Spleen (tissue), 11 donors: Measurements from ENCODE around the gene IGLON5. TPM values are rescaled to one million over a fixed set of nuclear protein-coding genes. Genes with fewer than 3 reads are reported as not detected.
A peak's percentile ranks its signal among the peaks of the same experiment; 100 is the strongest.

Source experiments
- DNase-seq: peaks from one replicate; pipeline ENCODE4 v3.0.0-alpha.2; 2020
- H3K27ac ChIP-seq, 8 donors: fragments of 200-600 bp; sonication (generic) in 7 of 8; 1 replicate in 4 of 8; 2 replicates in 4 of 8; pipeline versions ENCODE4 v1.5.0 to v1.8.0; 2016 to 2021; ENCODE audit warnings: inconsistent platforms in 4 of 8, mild to moderate bottlenecking in 4 of 8, moderate library complexity in 1 of 8
- H3K27me3 ChIP-seq, 7 donors: fragments of 200-600 bp; sonication (generic) in 6 of 7; replicated peaks in 1 of 7; 1 replicate in 4 of 7; 2 replicates in 3 of 7; pipeline versions ENCODE4 v1.5.0 to v1.8.0; 2016 to 2021; ENCODE audit warnings: inconsistent platforms in 3 of 7, mild to moderate bottlenecking in 1 of 7
- H3K36me3 ChIP-seq, 6 donors: fragments of 200-600 bp; sonication (generic) in 5 of 6; 1 replicate in 4 of 6; 2 replicates in 2 of 6; pipeline versions ENCODE4 v1.5.0 to v1.8.0; 2016 to 2021; ENCODE audit warnings: inconsistent platforms in 2 of 6
- H3K4me1 ChIP-seq, 6 donors: fragments of 200-600 bp; sonication (generic) in 5 of 6; 1 replicate in 3 of 6; 2 replicates in 3 of 6; pipeline versions ENCODE4 v1.5.0 to v1.8.0; 2016 to 2021; ENCODE audit warnings: inconsistent platforms in 3 of 6
- H3K4me3 ChIP-seq, 8 donors: fragments of 200-600 bp; sonication (generic) in 7 of 8; 1 replicate in 4 of 8; 2 replicates in 4 of 8; pipeline versions ENCODE4 v1.5.0 to v1.8.0; 2016 to 2021; ENCODE audit warnings: inconsistent platforms in 4 of 8, mild to moderate bottlenecking in 4 of 8, moderate library complexity in 2 of 8
- H3K9me3 ChIP-seq, 8 donors: fragments of 200-600 bp; sonication (generic) in 7 of 8; 1 replicate in 4 of 8; 2 replicates in 4 of 8; pipeline versions ENCODE4 v1.5.0 to v1.8.0; 2016 to 2021; ENCODE audit warnings: inconsistent platforms in 4 of 8
- CTCF ChIP-seq, 11 experiments: fragments of 200-600 bp in 7 of 11; fragments of 450-650 bp in 4 of 11; sonication (generic) in 4 of 11; IDR thresholded peaks in 8 of 11; conservative IDR thresholded peaks in 3 of 11; 1 replicate in 7 of 11; 2 replicates in 4 of 11; pipeline versions ENCODE4 v1.4.0 to v1.8.0; 2016 to 2021; ENCODE audit warnings: antibody characterized with exemption in 11 of 11, inconsistent platforms in 4 of 11, mild to moderate bottlenecking in 1 of 11
- POLR2A ChIP-seq, 3 donors: fragments of 450-650 bp; IDR thresholded peaks; one replicate each; pipeline ENCODE4 v1.5.1; 2017; ENCODE audit warnings: antibody characterized with exemption in 3 of 3, mild to moderate bottlenecking in 1 of 3
- POLR2AphosphoS5 ChIP-seq, 3 donors: sonication (generic); formaldehyde crosslinking; IDR thresholded peaks; one replicate each; pipeline ENCODE4 v1.5.1; 2017; ENCODE audit warnings: antibody characterized with exemption in 3 of 3
- WGBS, 5 donors: extraction: QIAGEN DNeasy Blood & Tissue Kit in 3 of 5; methylation state at CpG; one replicate each; pipeline versions ENCODE4 v1.1.5 to v1.1.7; 2013 to 2018; 5-methylcytosine and 5-hydroxymethylcytosine counted together
- intact Hi-C: fragments of 100-400 bp; cut with DNase I; formaldehyde crosslinking; loops from one replicate; pipeline ENCODE4 v1.15.0; 2023; ENCODE audit warnings: low total_unique reads
- polyA plus RNA-seq, 3 donors: library from polyadenylated mRNA; stranded (reverse); fragments of 200-250 nt; gene quantifications; one replicate each; pipeline ENCODE4 v1.2.1, GENCODE V29; 2013
- total RNA-seq, 7 donors: library from RNA; depleted of rRNA in 3 of 7; stranded (reverse); fragments of >200 nt in 3 of 7; fragmentation: NEBNext Ultra II Directional in 4 of 7; extraction: Animal tissue kit (Norgen Biotek cat#: 25700) in 4 of 7; gene quantifications; one replicate each; pipeline versions ENCODE4 v1.1.0 to v1.2.1, GENCODE V29; 2016 to 2021
- donor health status: healthy with polysubstance abuse.
- donor health status: DM: no; HTN: no; CAD: no; lungs with moderate emphysema.
- donor health status: DM: no; HTN: no; CAD: no.
- donor health status: Bipolar disorder and iron deficiency.
- donor health status: healthy.
- donor health status: DM: no; HTN: no; CAD: no.
- donor health status: DM: yes; HTN: yes; CAD: no.

IGLON5 gene
- total and polyA plus RNA-seq, 10 donors: 0.03 TPM; not detected in 9

GRCh38 chr19:51342631-51343569 is 31.5 kb downstream of the IGLON5 start:
- TF ChIP-seq POLR2AphosphoS5 (IDR thresholded peaks at IDR 0.05) (no peak), POLR2A (IDR thresholded peaks at IDR 0.05) (no peak), CTCF (IDR thresholded peaks at IDR 0.05 in 8 of 11, conservative IDR thresholded peaks at IDR 0.05 in 3 of 11) (no peak)
- no peak for DNase-seq
- Histone ChIP-seq H3K27ac (peak overlapping the region in 2 of 8 donors; percentile 7 to 33), H3K27me3 (peaks cover 0 to 12% (median 0%) of the 10 kb centered on the region in 7 donors), H3K9me3 (no peaks in the 10 kb centered on the region), H3K36me3 (peaks cover 0 to 37% (median 18%) of the 10 kb centered on the region in 6 donors), H3K4me1 (peaks cover 9 to 63% (median 30%) of the 10 kb centered on the region in 6 donors), H3K4me3 (no peak overlapping the region)
- intact Hi-C loops: loop anchor here (10.0 kb wide), 1 partner anchor 52 kb away; the partner anchor contains the start of gene C19orf84
- WGBS, 5 donors: 52 to 62% (median 60%) methylated on average over 9 of the region's 9 CpGs

- Histone ChIP-seq H3K4me1 (peaks cover 0 to 43% (median 13%) of the 10 kb centered on the region in 6 donors), H3K9me3 (no peaks in the 10 kb centered on the region), H3K27me3 (peaks cover 0 to 10% (median 0%) of the 10 kb centered on the region in 7 donors), H3K27ac (peak overlapping the region in 6 of 8 donors; percentile 32 to 73 (median 60)), H3K4me3 (no peak overlapping the region), H3K36me3 (peaks cover 0 to 59% (median 22%) of the 10 kb centered on the region in 6 donors)
- DNase-seq: no peak
- 93 to 98% (median 96%) methylated on average over 9 of the region's 9 CpGs for WGBS, 5 donors
- intact Hi-C loops: loop anchor here (10.0 kb wide), 1 partner anchor 50 kb away; the partner anchor contains the start of gene C19orf84
- no peak for TF ChIP-seq CTCF (IDR thresholded peaks at IDR 0.05 in 8 of 11, conservative IDR thresholded peaks at IDR 0.05 in 3 of 11)
- no peak for TF ChIP-seq POLR2AphosphoS5 (IDR thresholded peaks at IDR 0.05)
- no peak for TF ChIP-seq POLR2A (IDR thresholded peaks at IDR 0.05)
These were observed 33.7 kb downstream of the IGLON5 start for GRCh38 chr19:51345076-51345620.

- no peaks in the 10 kb centered on the region for H3K27me3 ChIP-seq
- 89 to 93% (median 93%) methylated on average over 14 to 17 of the region's 17 CpGs for WGBS, 5 donors
- H3K9me3 ChIP-seq: no peaks in the 10 kb centered on the region
- no peak overlapping the region for H3K27ac ChIP-seq
- intact Hi-C loops: loop anchor here (10.0 kb wide), 1 partner anchor 48 kb away; the partner anchor contains the start of gene C19orf84
- peaks cover 0 to 34% (median 8%) of the 10 kb centered on the region in 6 donors for H3K4me1 ChIP-seq
- TF ChIP-seq POLR2AphosphoS5 (IDR thresholded peaks at IDR 0.05) (peak in 1 of 3 donors; percentile 37), POLR2A (IDR thresholded peaks at IDR 0.05) (no peak)
- H3K4me3 ChIP-seq: no peak overlapping the region
- DNase-seq: no peak
- peaks cover 0 to 75% (median 38%) of the 10 kb centered on the region in 6 donors for H3K36me3 ChIP-seq
These were observed 35.3 kb downstream of the IGLON5 start for GRCh38 chr19:51346742-51347141.

- DNase-seq: no peak
- Histone ChIP-seq H3K4me1 (peaks cover 0 to 32% (median 8%) of the 10 kb centered on the region in 6 donors), H3K27ac (no peak overlapping the region), H3K4me3 (no peak overlapping the region), H3K27me3 (no peaks in the 10 kb centered on the region), H3K9me3 (no peaks in the 10 kb centered on the region), H3K36me3 (peaks cover 0 to 81% (median 40%) of the 10 kb centered on the region in 6 donors)
- 80 to 92% (median 90%) methylated on average over 10 of the region's 10 CpGs for WGBS, 5 donors
- intact Hi-C loops: loop anchor here (10.0 kb wide), 1 partner anchor 47 kb away; the partner anchor contains the start of gene C19orf84
- no peak for TF ChIP-seq POLR2A (IDR thresholded peaks at IDR 0.05)
These were observed 35.9 kb downstream of the IGLON5 start for GRCh38 chr19:51347209-51347928.
